ENCODE measurements around the gene SLC17A2.
A peak's percentile ranks its signal among the peaks of the same experiment; 100 is the strongest.

SLC17A2 gene
- 0 reads per million in 2 donors for total RNA-seq

GRCh38 chr6:25930532-25931410, at the start of gene SLC17A2:
Gene SLC17A2, minus strand, starts transcription at chr6:25930691. Its CDS starts 4,895 bp downstream, at chr6:25925796.
- DNase-seq = no peak

- DNase-seq = no peak
These were observed 45.6 kb upstream of the SLC17A2 start for GRCh38 chr6:25975923-25976560.

- DNase-seq = no peak
These were observed 43.5 kb upstream of the SLC17A2 start for GRCh38 chr6:25973923-25974555.

GRCh38 chr6:25972902-25973301, 42.4 kb upstream of the SLC17A2 start:
- no peak for DNase-seq

- DNase-seq = no peak
These were observed 41.6 kb upstream of the SLC17A2 start for GRCh38 chr6:25972128-25972527.

GRCh38 chr6:25971187-25971821, 40.8 kb upstream of the SLC17A2 start:
- no peak for DNase-seq

GRCh38 chr6:25968769-25969168, 38.3 kb upstream of the SLC17A2 start:
- no peak for DNase-seq

GRCh38 chr6:25966711-25967110, 36.2 kb upstream of the SLC17A2 start:
- no peak for DNase-seq

- DNase-seq = no peak
These were observed 34.6 kb upstream of the SLC17A2 start for GRCh38 chr6:25965058-25965457.

GRCh38 chr6:25963426-25964123, 33.1 kb upstream of the SLC17A2 start:
- no peak for DNase-seq

- DNase-seq = peak; percentile 58
These were observed 31.9 kb upstream of the SLC17A2 start, which contains the start of gene TRIM38 for GRCh38 chr6:25962149-25963127. Gene TRIM38, plus strand, starts transcription at chr6:25962802. Its CDS starts 3,721 bp downstream, at chr6:25966523.

- DNase-seq = no peak
These were observed 31.2 kb upstream of the SLC17A2 start for GRCh38 chr6:25961619-25962148.

- no peak for DNase-seq
These were observed 30.2 kb upstream of the SLC17A2 start for GRCh38 chr6:25960734-25961133.

GRCh38 chr6:25959890-25960536, 29.5 kb upstream of the SLC17A2 start:
- DNase-seq = no peak

GRCh38 chr6:25958700-25959162, 28.2 kb upstream of the SLC17A2 start:
- no peak for DNase-seq

GRCh38 chr6:25956226-25956625, 25.7 kb upstream of the SLC17A2 start:
- no peak for DNase-seq

- no peak for DNase-seq
These were observed 24.3 kb upstream of the SLC17A2 start for GRCh38 chr6:25954756-25955155.

GRCh38 chr6:25953733-25954132, 23.2 kb upstream of the SLC17A2 start:
- DNase-seq = no peak

GRCh38 chr6:25952535-25952934, 22.0 kb upstream of the SLC17A2 start:
- DNase-seq = no peak

Measured in T-helper 9 cell (primary cell).